H1 (cell line): ENCODE results near the gene KRT78.

Source experiments
- CBX5 ChIP-seq: fragments of 300-800, 300-1000 bp; sonication (generic); IDR thresholded peaks from 2 replicates; pipeline ENCODE4 v1.7.1; 2016; ENCODE audit warnings: antibody characterized with exemption, low read length, low read depth
- EP300 ChIP-seq, 2 experiments: IDR thresholded peaks; 1 replicate in 1 of 2; 2 replicates in 1 of 2; pipeline ENCODE4 v1.6.1; 2011 to 2012; ENCODE audit warnings: low read depth in 2 of 2, low read length in 2 of 2, mild to moderate bottlenecking in 2 of 2, borderline replicate concordance in 1 of 2, inconsistent platforms in 1 of 2, moderate library complexity in 1 of 2
- FOSL1 ChIP-seq: IDR thresholded peaks from 2 replicates; pipeline ENCODE4 v1.6.1; 2011; ENCODE audit warnings: mild to moderate bottlenecking, low read depth, low read length, moderate library complexity; ENCODE audit not compliant: insufficient read depth
- KDM1A ChIP-seq: fragments of 200-600, 300-600 bp; sonication (generic); IDR thresholded peaks from 2 replicates; pipeline ENCODE4 v1.7.1; 2016; ENCODE audit warnings: mild to moderate bottlenecking, low read length, borderline replicate concordance
- POLR2A ChIP-seq, 2 experiments: IDR thresholded peaks; 1 replicate in 1 of 2; 2 replicates in 1 of 2; pipeline ENCODE4 v1.6.1; 2011; ENCODE audit warnings: low read depth in 2 of 2, low read length in 2 of 2, mild to moderate bottlenecking in 2 of 2; ENCODE audit errors: control extremely low read depth in 1 of 2
- RBBP5 ChIP-seq: IDR thresholded peaks from 2 replicates; pipeline ENCODE4 v1.7.1; 2012; ENCODE audit warnings: low read depth, mild to moderate bottlenecking, inconsistent platforms, low read length, moderate library complexity, borderline replicate concordance
- SUZ12 ChIP-seq: fragments of 200-600 bp; sonication (generic); IDR thresholded peaks from 2 replicates; pipeline ENCODE4 v1.6.1; 2012; ENCODE audit warnings: mild to moderate bottlenecking, inconsistent platforms, low read length, moderate library complexity, mixed read lengths
- TCF12 ChIP-seq: IDR thresholded peaks from 2 replicates; pipeline ENCODE4 v1.6.1; 2011; ENCODE audit warnings: low read depth, mild to moderate bottlenecking, low read length
- TF ChIP-seq, protein P1 (sequence below): IDR thresholded peaks from 2 replicates; pipeline ENCODE4 v1.6.1; 2012; ENCODE audit warnings: low read length, inconsistent platforms

DNA sequence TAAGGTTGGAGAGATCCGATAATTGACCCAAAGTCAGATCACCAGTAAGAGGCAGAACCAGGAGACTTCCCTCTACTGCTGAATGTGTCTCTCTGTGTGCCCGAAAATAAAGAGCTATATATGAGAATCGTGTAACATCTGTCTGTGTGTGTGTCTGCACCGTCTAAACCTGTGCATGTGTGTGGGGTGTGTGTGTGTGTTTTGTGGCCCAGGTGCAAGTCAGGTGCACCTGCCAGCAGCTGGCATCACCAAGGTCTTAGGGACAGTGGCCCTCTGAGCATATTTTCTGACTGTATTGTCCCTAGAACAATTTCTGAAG lies 24.7 kb upstream of the KRT78 start:
- TF ChIP-seq CBX5 (no peak), RBBP5 (no peak), FOSL1 (no peak), TCF12 (no peak), KDM1A (no peak), POLR2A (IDR thresholded peaks at IDR 0.05; ENCODE audit: control extremely low read depth in 1 of 2, low read depth in 2 of 2, low read length in 2 of 2) (no peak), SUZ12 (no peak), EP300 (IDR thresholded peaks at IDR 0.05; ENCODE audit: borderline replicate concordance in 1 of 2, low read depth in 2 of 2, low read length in 2 of 2) (no peak)
- TF ChIP-seq, protein P1, sequence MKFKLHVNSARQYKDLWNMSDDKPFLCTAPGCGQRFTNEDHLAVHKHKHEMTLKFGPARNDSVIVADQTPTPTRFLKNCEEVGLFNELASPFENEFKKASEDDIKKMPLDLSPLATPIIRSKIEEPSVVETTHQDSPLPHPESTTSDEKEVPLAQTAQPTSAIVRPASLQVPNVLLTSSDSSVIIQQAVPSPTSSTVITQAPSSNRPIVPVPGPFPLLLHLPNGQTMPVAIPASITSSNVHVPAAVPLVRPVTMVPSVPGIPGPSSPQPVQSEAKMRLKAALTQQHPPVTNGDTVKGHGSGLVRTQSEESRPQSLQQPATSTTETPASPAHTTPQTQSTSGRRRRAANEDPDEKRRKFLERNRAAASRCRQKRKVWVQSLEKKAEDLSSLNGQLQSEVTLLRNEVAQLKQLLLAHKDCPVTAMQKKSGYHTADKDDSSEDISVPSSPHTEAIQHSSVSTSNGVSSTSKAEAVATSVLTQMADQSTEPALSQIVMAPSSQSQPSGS, result no peak
